Measurements from ENCODE around the gene HOOK2. TPM values are rescaled to one million over a fixed set of nuclear protein-coding genes. Genes with fewer than 3 reads are reported as not detected.

HOOK2 gene
- total and polyA plus RNA-seq, 9 of the 15 experiments (the other 6 are each of a cell fraction or from before 2014, with no cell fraction given): 1.3 to 17.2 (median 9.9) TPM

DNA sequence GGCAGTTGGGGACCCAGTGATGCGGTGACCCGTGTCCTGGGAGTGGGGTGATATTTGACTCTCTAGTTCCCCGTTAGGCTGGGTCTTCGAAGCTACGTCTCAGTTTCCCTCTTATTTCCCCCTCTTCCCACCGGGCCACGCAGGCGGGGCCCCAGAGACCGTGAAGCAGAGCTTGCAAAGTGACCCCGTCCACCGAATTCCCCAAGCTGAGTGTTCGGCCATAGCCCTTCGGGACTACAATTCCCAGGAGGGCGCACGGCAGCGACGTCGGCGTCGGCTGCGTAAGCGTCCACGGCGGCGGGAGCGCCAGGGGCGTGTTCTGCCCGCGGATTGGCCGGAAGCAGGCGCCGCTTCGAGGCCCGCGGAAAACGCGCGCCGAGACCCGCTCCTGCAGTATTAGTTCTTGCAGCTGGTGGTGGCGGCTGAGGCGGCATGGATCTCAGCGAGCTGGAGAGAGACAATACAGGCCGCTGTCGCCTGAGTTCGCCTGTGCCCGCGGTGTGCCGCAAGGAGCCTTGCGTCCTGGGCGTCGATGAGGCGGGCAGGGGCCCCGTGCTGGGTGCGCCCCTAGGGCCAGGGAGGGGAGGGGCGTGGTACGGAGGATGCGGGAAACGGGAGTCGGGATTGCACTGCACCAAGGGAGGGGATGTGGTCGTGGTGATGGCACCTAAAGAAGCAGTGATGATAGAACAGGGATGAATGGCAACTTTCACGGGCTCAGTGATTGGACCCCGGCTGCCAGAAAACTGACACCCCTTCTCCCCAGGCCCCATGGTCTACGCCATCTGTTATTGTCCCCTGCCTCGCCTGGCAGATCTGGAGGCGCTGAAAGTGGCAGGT lies 31.1 kb upstream of the HOOK2 start, which contains the start of gene RNASEH2A (continued):
- TF ChIP-seq, protein P1, sequence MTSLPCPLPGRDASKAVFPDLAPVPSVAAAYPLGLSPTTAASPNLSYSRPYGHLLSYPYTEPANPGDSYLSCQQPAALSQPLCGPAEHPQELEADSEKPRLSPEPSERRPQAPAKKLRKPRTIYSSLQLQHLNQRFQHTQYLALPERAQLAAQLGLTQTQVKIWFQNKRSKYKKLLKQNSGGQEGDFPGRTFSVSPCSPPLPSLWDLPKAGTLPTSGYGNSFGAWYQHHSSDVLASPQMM (CRISPR knock-in tag; IDR thresholded peaks at IDR 0.05): no peak
- TF ChIP-seq, protein P2, sequence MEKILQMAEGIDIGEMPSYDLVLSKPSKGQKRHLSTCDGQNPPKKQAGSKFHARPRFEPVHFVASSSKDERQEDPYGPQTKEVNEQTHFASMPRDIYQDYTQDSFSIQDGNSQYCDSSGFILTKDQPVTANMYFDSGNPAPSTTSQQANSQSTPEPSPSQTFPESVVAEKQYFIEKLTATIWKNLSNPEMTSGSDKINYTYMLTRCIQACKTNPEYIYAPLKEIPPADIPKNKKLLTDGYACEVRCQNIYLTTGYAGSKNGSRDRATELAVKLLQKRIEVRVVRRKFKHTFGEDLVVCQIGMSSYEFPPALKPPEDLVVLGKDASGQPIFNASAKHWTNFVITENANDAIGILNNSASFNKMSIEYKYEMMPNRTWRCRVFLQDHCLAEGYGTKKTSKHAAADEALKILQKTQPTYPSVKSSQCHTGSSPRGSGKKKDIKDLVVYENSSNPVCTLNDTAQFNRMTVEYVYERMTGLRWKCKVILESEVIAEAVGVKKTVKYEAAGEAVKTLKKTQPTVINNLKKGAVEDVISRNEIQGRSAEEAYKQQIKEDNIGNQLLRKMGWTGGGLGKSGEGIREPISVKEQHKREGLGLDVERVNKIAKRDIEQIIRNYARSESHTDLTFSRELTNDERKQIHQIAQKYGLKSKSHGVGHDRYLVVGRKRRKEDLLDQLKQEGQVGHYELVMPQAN (IDR thresholded peaks at IDR 0.05; ENCODE audit: borderline replicate concordance): peak; percentile 94
- TF ChIP-seq NCOR1 (IDR thresholded peaks at IDR 0.05) (no peak), HDAC2 (IDR thresholded peaks at IDR 0.05) (peak; percentile 41; the same call in 1 of the 2 replicates), HMGN3 (IDR thresholded peaks at IDR 0.05; ENCODE audit: borderline replicate concordance, extremely low read depth, insufficient read length, low read depth, low read length) (peak; percentile 78), EP300 (IDR thresholded peaks at IDR 0.05; ENCODE audit: low read length) (no peak), PRPF4 (IDR thresholded peaks at IDR 0.05; ENCODE audit: insufficient read depth, low read depth, low read length, poor library complexity, severe bottlenecking) (no peak), ZNF143 (CRISPR knock-in tag; IDR thresholded peaks at IDR 0.05) (peak; percentile 98), POLR2A (conservative IDR thresholded peaks at IDR 0.05) (peak; percentile 86), RBM22 (IDR thresholded peaks at IDR 0.05; ENCODE audit: low read depth, low read length, poor library complexity, severe bottlenecking) (no peak), MAFG (tag; conservative IDR thresholded peaks at IDR 0.05) (no peak), ZNF436 (CRISPR knock-in tag; IDR thresholded peaks at IDR 0.05) (no peak), ZNF830 (CRISPR knock-in tag; IDR thresholded peaks at IDR 0.05) (no peak), POLR2AphosphoS2 (IDR thresholded peaks at IDR 0.05; ENCODE audit: low read length) (no peak), CBX5 (IDR thresholded peaks at IDR 0.05; ENCODE audit: borderline replicate concordance, low read depth) (no peak)
- TF ChIP-seq, protein P3, sequence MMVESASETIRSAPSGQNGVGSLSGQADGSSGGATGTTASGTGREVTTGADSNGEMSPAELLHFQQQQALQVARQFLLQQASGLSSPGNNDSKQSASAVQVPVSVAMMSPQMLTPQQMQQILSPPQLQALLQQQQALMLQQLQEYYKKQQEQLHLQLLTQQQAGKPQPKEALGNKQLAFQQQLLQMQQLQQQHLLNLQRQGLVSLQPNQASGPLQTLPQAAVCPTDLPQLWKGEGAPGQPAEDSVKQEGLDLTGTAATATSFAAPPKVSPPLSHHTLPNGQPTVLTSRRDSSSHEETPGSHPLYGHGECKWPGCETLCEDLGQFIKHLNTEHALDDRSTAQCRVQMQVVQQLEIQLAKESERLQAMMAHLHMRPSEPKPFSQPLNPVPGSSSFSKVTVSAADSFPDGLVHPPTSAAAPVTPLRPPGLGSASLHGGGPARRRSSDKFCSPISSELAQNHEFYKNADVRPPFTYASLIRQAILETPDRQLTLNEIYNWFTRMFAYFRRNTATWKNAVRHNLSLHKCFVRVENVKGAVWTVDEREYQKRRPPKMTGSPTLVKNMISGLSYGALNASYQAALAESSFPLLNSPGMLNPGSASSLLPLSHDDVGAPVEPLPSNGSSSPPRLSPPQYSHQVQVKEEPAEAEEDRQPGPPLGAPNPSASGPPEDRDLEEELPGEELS (CRISPR knock-in tag; IDR thresholded peaks at IDR 0.05; ENCODE audit: borderline replicate concordance): no peak
- TF ChIP-seq, protein P4, sequence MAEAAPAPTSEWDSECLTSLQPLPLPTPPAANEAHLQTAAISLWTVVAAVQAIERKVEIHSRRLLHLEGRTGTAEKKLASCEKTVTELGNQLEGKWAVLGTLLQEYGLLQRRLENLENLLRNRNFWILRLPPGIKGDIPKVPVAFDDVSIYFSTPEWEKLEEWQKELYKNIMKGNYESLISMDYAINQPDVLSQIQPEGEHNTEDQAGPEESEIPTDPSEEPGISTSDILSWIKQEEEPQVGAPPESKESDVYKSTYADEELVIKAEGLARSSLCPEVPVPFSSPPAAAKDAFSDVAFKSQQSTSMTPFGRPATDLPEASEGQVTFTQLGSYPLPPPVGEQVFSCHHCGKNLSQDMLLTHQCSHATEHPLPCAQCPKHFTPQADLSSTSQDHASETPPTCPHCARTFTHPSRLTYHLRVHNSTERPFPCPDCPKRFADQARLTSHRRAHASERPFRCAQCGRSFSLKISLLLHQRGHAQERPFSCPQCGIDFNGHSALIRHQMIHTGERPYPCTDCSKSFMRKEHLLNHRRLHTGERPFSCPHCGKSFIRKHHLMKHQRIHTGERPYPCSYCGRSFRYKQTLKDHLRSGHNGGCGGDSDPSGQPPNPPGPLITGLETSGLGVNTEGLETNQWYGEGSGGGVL (CRISPR knock-in tag; IDR thresholded peaks at IDR 0.05): no peak
- TF ChIP-seq, protein P5, sequence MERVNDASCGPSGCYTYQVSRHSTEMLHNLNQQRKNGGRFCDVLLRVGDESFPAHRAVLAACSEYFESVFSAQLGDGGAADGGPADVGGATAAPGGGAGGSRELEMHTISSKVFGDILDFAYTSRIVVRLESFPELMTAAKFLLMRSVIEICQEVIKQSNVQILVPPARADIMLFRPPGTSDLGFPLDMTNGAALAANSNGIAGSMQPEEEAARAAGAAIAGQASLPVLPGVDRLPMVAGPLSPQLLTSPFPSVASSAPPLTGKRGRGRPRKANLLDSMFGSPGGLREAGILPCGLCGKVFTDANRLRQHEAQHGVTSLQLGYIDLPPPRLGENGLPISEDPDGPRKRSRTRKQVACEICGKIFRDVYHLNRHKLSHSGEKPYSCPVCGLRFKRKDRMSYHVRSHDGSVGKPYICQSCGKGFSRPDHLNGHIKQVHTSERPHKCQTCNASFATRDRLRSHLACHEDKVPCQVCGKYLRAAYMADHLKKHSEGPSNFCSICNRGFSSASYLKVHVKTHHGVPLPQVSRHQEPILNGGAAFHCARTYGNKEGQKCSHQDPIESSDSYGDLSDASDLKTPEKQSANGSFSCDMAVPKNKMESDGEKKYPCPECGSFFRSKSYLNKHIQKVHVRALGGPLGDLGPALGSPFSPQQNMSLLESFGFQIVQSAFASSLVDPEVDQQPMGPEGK (CRISPR knock-in tag; IDR thresholded peaks at IDR 0.05; ENCODE audit: borderline replicate concordance): no peak
